Tibial artery (tissue), 4 donors: Measurements from ENCODE around the gene WTAP.

ENCODE experiments used
- DNase-seq, 2 donors: peaks; one replicate each; pipeline ENCODE4 v3.0.0-alpha.2; 2019
- H3K27ac ChIP-seq, 2 donors: fragments of 200-600 bp; sonication (generic) in 1 of 2; 1 replicate in 1 of 2; 2 replicates in 1 of 2; pipeline ENCODE4 v1.5.1; 2018 to 2019; ENCODE audit warnings: mild to moderate bottlenecking in 1 of 2
- H3K27me3 ChIP-seq, 2 donors: fragments of 200-600 bp; sonication (generic) in 1 of 2; one replicate each; pipeline versions ENCODE4 v1.5.1 to v1.6.0; 2016 to 2019
- H3K36me3 ChIP-seq, 3 donors: fragments of 200-600 bp; sonication (generic) in 2 of 3; one replicate each; pipeline ENCODE4 v1.5.1; 2016 to 2019; ENCODE audit warnings: mild to moderate bottlenecking in 2 of 3
- H3K4me1 ChIP-seq, 4 donors: fragments of 200-600 bp; sonication (generic) in 2 of 4; 1 replicate in 3 of 4; 2 replicates in 1 of 4; pipeline ENCODE4 v1.5.1; 2016 to 2019
- H3K4me3 ChIP-seq, 2 donors: fragments of 200-600 bp; sonication (generic) in 1 of 2; 1 replicate in 1 of 2; 2 replicates in 1 of 2; pipeline ENCODE4 v1.5.1; 2018 to 2019; ENCODE audit warnings: mild to moderate bottlenecking in 2 of 2
- H3K9me3 ChIP-seq, 3 donors: fragments of 200-600 bp; sonication (generic) in 1 of 3; one replicate each; pipeline ENCODE4 v1.5.1; 2016 to 2019
- intact Hi-C: fragments of 100-400 bp; cut with DNase I; formaldehyde crosslinking; loops from one replicate; pipeline ENCODE4 v1.15.0; 2023; ENCODE audit warnings: low total_unique reads
- TF ChIP-seq, protein P1 (sequence below), 2 experiments: fragments of 200-600 bp in 1 of 2; fragments of 450-650 bp in 1 of 2; IDR thresholded peaks; one replicate each; pipeline ENCODE4 v1.5.1; 2017 to 2019; ENCODE audit warnings: antibody characterized with exemption in 2 of 2, mild to moderate bottlenecking in 1 of 2, moderate library complexity in 1 of 2

Gene WTAP

DNA sequence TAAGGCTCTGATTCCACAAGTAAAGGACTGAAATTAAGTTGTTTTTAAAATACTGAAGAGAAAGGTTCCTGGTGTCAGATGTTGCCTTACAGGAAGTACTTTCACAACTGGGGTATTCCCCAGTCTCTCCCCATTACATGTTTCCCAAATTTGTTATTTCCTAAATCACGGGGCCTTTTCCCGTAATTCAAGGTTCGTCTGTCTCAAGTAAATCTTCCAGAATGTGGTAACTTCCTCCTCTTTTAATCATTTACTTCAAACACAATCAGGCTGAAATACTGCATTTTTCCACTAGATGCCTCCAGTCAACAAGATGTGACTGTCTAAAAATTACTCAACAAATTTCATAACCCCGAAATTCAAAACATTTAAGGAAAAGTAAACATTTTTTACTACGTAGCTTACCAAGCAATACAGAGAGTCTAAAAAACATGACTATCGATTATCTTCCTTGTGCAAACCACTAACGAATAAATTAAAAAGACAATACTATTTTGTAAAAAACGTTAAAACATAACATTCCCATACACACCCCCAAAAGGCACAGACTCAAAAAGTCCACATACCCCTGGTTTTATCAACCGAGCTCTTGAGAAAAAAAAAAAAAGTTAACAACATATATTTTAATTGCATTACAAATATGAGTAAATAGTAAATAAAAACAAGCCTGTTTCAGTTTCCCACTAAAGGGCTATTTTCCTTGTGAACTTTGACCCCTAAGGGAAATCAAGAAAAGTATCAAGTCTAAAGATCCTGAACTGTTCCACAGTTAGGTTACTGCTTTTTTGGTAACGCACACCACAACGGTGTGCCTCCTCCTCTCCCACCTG lies 36.0 kb upstream of the WTAP start:
- peak overlapping the region; percentile 92 to 94 for H3K27ac ChIP-seq
- TF ChIP-seq, protein P1, sequence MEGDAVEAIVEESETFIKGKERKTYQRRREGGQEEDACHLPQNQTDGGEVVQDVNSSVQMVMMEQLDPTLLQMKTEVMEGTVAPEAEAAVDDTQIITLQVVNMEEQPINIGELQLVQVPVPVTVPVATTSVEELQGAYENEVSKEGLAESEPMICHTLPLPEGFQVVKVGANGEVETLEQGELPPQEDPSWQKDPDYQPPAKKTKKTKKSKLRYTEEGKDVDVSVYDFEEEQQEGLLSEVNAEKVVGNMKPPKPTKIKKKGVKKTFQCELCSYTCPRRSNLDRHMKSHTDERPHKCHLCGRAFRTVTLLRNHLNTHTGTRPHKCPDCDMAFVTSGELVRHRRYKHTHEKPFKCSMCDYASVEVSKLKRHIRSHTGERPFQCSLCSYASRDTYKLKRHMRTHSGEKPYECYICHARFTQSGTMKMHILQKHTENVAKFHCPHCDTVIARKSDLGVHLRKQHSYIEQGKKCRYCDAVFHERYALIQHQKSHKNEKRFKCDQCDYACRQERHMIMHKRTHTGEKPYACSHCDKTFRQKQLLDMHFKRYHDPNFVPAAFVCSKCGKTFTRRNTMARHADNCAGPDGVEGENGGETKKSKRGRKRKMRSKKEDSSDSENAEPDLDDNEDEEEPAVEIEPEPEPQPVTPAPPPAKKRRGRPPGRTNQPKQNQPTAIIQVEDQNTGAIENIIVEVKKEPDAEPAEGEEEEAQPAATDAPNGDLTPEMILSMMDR (IDR thresholded peaks at IDR 0.05) = peak; percentile 82 to 95
- DNase-seq = no peak
- H3K36me3 ChIP-seq = peaks cover 27 to 34% (median 33%) of the 10 kb centered on the region in 3 donors
- H3K4me1 ChIP-seq = peaks cover 0 to 55% (median 20%) of the 10 kb centered on the region in 4 donors
- intact Hi-C loops = loop anchor here (5.0 to 10.0 kb wide), 2 partner anchors 161 to 253 kb away; no protein-coding TSS in a partner anchor
- no peaks in the 10 kb centered on the region for H3K9me3 ChIP-seq
- H3K27me3 ChIP-seq = no peaks in the 10 kb centered on the region
- H3K4me3 ChIP-seq = peak overlapping the region; percentile 81 to 88

DNA sequence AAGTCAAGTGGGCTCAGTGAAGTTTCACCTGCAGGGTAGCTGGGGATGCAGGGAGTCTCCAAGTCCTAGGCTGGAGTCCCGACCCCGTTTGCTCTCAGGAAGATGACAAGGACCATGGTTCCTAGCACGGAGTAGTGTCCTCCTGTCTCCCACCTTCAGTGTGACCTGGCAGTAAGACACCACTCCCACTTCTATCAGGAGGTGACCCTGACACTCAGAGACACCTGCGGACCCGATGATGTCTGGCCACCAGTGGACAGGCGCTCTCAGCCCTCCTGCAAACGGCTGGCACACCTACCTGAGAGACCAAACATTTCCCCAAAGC lies 35.4 kb upstream of the WTAP start:
- H3K27me3 ChIP-seq = no peaks in the 10 kb centered on the region
- peak overlapping the region; percentile 92 to 94 for H3K27ac ChIP-seq
- H3K4me3 ChIP-seq = peak overlapping the region; percentile 81 to 88
- no peak for DNase-seq
- peaks cover 0 to 49% (median 18%) of the 10 kb centered on the region in 4 donors for H3K4me1 ChIP-seq
- no peaks in the 10 kb centered on the region for H3K9me3 ChIP-seq
- H3K36me3 ChIP-seq = peaks cover 22 to 29% (median 27%) of the 10 kb centered on the region in 3 donors
- TF ChIP-seq, protein P1 (IDR thresholded peaks at IDR 0.05) = no peak
- intact Hi-C loops = loop anchor here (2.0 to 10.0 kb wide), 4 partner anchors 35 to 253 kb away; partner anchors contain the start of genes MRPL18 and WTAP

DNA sequence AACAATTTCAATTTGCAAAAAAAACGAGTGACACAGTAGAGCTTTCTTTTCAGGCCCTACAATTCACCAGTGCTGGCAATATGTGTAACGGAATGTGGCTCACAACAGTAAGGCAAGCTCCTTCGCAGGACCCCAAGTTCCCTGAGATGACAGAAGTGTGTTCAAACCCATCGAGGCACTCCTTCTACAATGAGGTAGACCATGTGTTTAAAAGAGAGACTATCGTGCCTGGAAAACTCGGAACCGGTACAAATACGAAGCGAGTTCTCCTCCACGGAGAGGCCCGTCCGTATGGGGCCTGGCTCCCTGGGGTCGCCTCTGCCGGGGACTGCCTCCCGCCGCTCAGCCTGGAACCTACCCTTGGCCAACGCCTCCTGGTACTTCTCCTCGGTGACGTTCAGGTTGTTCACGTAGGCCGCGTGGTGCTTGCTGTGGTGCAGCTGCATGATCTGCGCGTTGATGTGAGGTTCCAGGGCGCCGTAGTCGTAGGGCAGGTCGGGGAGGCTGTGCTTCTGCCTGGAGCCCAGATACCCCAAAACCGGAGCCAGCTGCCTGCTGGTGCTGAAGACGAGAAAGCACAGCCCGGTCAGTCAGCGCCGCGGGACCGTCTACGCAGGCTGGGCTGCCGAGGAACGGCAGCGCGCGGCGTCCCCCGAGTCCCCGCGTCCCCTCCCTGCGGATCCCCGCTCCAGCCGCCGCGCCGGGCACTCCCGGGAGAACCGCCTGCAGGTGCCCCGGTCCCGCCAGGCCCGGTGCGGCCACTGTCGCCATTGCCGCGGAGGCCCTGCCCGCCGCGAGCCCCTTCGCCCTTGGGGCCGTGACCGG lies 34.8 kb upstream of the WTAP start:
- H3K4me1 ChIP-seq = peaks cover 0 to 43% (median 18%) of the 10 kb centered on the region in 4 donors
- peak overlapping the region; percentile 81 to 88 for H3K4me3 ChIP-seq
- peak; percentile 52 to 80 for DNase-seq
- H3K9me3 ChIP-seq = no peaks in the 10 kb centered on the region
- TF ChIP-seq, protein P1 (IDR thresholded peaks at IDR 0.05) = no peak
- intact Hi-C loops = loop anchor here (2.0 to 10.0 kb wide), 4 partner anchors 34 to 252 kb away; partner anchors contain the start of genes MRPL18 and WTAP
- H3K27me3 ChIP-seq = no peaks in the 10 kb centered on the region
- H3K27ac ChIP-seq = peak overlapping the region; percentile 92 to 94
- peaks cover 16 to 23% (median 21%) of the 10 kb centered on the region in 3 donors for H3K36me3 ChIP-seq

DNA sequence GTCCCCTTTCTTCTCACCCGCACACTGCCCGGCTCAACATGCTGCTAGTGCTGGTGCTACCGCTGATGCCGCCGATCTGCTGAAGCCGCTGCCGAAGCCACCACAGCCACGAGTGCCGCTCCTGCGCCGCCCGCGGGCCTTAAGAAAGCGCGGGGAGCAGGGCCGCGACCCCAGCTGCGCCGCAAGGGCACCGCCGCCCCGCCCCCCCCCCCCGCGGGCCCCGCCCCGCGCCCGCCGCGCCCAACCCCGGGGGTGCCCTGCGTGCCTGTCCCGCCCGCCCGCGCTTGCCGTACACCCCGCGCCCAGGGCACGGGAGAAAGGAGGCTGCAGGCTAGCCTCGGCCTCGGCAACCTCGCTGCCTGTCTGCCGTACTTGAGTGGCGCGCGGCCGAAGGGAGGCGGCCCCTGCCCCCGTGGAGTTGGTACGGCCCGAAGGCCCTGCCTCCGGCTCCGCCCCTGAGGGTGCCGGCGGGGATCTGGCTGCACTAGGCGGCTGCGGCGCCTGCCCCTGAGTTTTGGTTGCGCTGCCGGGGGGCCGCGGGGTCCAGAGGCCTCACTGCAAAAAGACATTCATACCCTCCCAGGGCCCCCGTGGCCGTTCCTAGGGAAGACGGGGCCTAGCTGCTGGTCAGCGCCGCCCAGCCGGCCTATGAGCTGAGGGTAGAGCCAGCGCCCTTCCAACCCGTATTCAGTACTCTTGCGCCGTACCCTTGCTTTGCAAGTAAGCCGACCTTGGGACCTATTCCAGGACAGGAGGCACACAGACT lies 34.0 kb upstream of the WTAP start, which contains the start of gene SOD2:
SOD2 (minus strand) TSS at position 114 of the 766 bp plus-strand sequence; CDS start at position 40, 74 bp downstream.
- DNase-seq = peak; percentile 89 to 92
- H3K4me3 ChIP-seq = peak within 1 kb of the TSS; percentile 81 to 88
- intact Hi-C loops = loop anchor here (2.0 to 10.0 kb wide), 4 partner anchors 33 to 251 kb away; partner anchors contain the start of genes MRPL18 and WTAP
- no peaks in the 10 kb centered on the region for H3K27me3 ChIP-seq
- no peaks in the 10 kb centered on the region for H3K9me3 ChIP-seq
- H3K27ac ChIP-seq = peak within 1 kb of the TSS; percentile 92 to 94
- peaks cover 0 to 38% (median 18%) of the 10 kb centered on the region in 4 donors for H3K4me1 ChIP-seq
- TF ChIP-seq, protein P1 (IDR thresholded peaks at IDR 0.05) = no peak
- H3K36me3 ChIP-seq = peaks cover 8 to 15% (median 13%) of the 10 kb centered on the region in 3 donors
